Activated B cell treated with CpG ODN at 0.5 μM for 24 hours (primary cell): ENCODE measurements around the gene ROBO2. TPM values are rescaled to one million over a fixed set of nuclear protein-coding genes. Genes with fewer than 3 reads are reported as not detected.

Experiments
- ATAC-seq: fragments of 200-7000 bp; cut with Tn5 transposase; one replicate; pipeline ENCODE4 v1.10.0; 2021; ENCODE audit warnings: low read depth, mild to moderate bottlenecking, moderate library complexity
- CTCF ChIA-PET: fragments of 350-600 bp; sonication (Branson Sonifier 250); formaldehyde crosslinking; loops from one replicate; lab custom pipeline; 2021; ENCODE audit warnings: antibody characterized with exemption; lab: Charles Lee
- POLR2A ChIA-PET: fragments of 350-600 bp; sonication (Branson Sonifier 250); formaldehyde crosslinking; loops from one replicate; lab custom pipeline; 2021; ENCODE audit warnings: antibody characterized with exemption; lab: Charles Lee
- DNase-seq: peaks from one replicate; pipeline ENCODE4 v3.0.0; 2022
- H3K27ac Mint-ChIP-seq: one replicate; pipeline ENCODE4 v1.8.0; 2020; ENCODE audit warnings: mixed read lengths
- H3K27me3 Mint-ChIP-seq: one replicate; pipeline ENCODE4 v1.8.0; 2021; ENCODE audit warnings: mixed read lengths
- H3K36me3 Mint-ChIP-seq: one replicate; pipeline ENCODE4 v1.8.0; 2021; ENCODE audit warnings: low read depth, mixed read lengths
- H3K4me1 Mint-ChIP-seq: one replicate; pipeline ENCODE4 v1.8.0; 2021; ENCODE audit warnings: mixed read lengths
- H3K4me3 Mint-ChIP-seq: one replicate; pipeline ENCODE4 v1.8.0; 2020; ENCODE audit warnings: mild to moderate bottlenecking, mixed read lengths
- H3K9me3 Mint-ChIP-seq: one replicate; pipeline ENCODE4 v1.8.0; 2020; ENCODE audit warnings: mixed read lengths
- CTCF ChIP-seq: fragments of 200-600 bp; IDR thresholded peaks from one replicate; pipeline ENCODE4 v1.8.0; 2022; ENCODE audit warnings: antibody characterized with exemption, mild to moderate bottlenecking
- intact Hi-C: fragments of 100-400 bp; cut with micrococcal nuclease; formaldehyde crosslinking; loops from one replicate; pipeline ENCODE4 v1.15.1; 2024
- total RNA-seq: library from RNA; stranded (reverse); gene quantifications from 2 replicates; pipeline ENCODE4 v1.2.3, GENCODE V29; 2022

The ROBO2 gene
- total RNA-seq, 1 donor from 2014 or later: not detected

GRCh38 chr3:77096966-77097890 is 57.3 kb downstream of the ROBO2 start:
- ChIA-PET POLR2A (no interaction called here), CTCF (no interaction called here)
- DNase-seq (no peak), ATAC-seq (no peak)
- H3K27me3 Mint-ChIP-seq: no peaks in the 10 kb centered on the region
- TF ChIP-seq CTCF: no peak
- H3K27ac Mint-ChIP-seq: no peak overlapping the region
- no peaks in the 10 kb centered on the region for H3K4me1 Mint-ChIP-seq
- H3K4me3 Mint-ChIP-seq: no peak overlapping the region
- H3K36me3 Mint-ChIP-seq: no peaks in the 10 kb centered on the region
- intact Hi-C loops: no loop called here
- H3K9me3 Mint-ChIP-seq: peaks cover 12% of the 10 kb centered on the region

GRCh38 chr3:77102951-77103769 is 63.3 kb downstream of the ROBO2 start:
- CTCF ChIA-PET: no interaction called here
- H3K27me3 Mint-ChIP-seq: no peaks in the 10 kb centered on the region
- no peak for TF ChIP-seq CTCF
- intact Hi-C loops: no loop called here
- no peak for DNase-seq
- H3K27ac Mint-ChIP-seq: no peak overlapping the region
- POLR2A ChIA-PET: no interaction called here
- H3K36me3 Mint-ChIP-seq: no peaks in the 10 kb centered on the region
- ATAC-seq: no peak
- peaks cover 14% of the 10 kb centered on the region for H3K9me3 Mint-ChIP-seq
- H3K4me1 Mint-ChIP-seq: no peaks in the 10 kb centered on the region
- no peak overlapping the region for H3K4me3 Mint-ChIP-seq

- POLR2A ChIA-PET: no interaction called here
- H3K27me3 Mint-ChIP-seq: no peaks in the 10 kb centered on the region
- peaks cover 3% of the 10 kb centered on the region for H3K9me3 Mint-ChIP-seq
- H3K4me1 Mint-ChIP-seq: no peaks in the 10 kb centered on the region
- ATAC-seq (no peak), DNase-seq (no peak)
- no peaks in the 10 kb centered on the region for H3K36me3 Mint-ChIP-seq
- TF ChIP-seq CTCF: no peak
- no peak overlapping the region for H3K4me3 Mint-ChIP-seq
- CTCF ChIA-PET: no interaction called here
- H3K27ac Mint-ChIP-seq: no peak overlapping the region
- intact Hi-C loops: no loop called here
Measured at GRCh38 chr3:77122652-77123051, 82.8 kb downstream of the ROBO2 start.

GRCh38 chr3:77125966-77126365 is 86.1 kb downstream of the ROBO2 start:
- ATAC-seq (no peak), DNase-seq (no peak)
- ChIA-PET POLR2A (no interaction called here), CTCF (no interaction called here)
- H3K27me3 Mint-ChIP-seq: no peaks in the 10 kb centered on the region
- no peaks in the 10 kb centered on the region for H3K4me1 Mint-ChIP-seq
- H3K36me3 Mint-ChIP-seq: no peaks in the 10 kb centered on the region
- intact Hi-C loops: no loop called here
- H3K9me3 Mint-ChIP-seq: peaks cover 8% of the 10 kb centered on the region
- no peak overlapping the region for H3K4me3 Mint-ChIP-seq
- H3K27ac Mint-ChIP-seq: no peak overlapping the region
- TF ChIP-seq CTCF: no peak

- ChIA-PET POLR2A (no interaction called here), CTCF (no interaction called here)
Measured at GRCh38 chr3:77134769-77135168, 94.9 kb downstream of the ROBO2 start.

More at GRCh38 chr3:77134769-77135168, 94.9 kb downstream of the ROBO2 start:
- ATAC-seq: no peak
- H3K4me1 Mint-ChIP-seq: no peaks in the 10 kb centered on the region
- H3K36me3 Mint-ChIP-seq: no peaks in the 10 kb centered on the region
- intact Hi-C loops: no loop called here
- H3K4me3 Mint-ChIP-seq: no peak overlapping the region
- H3K27ac Mint-ChIP-seq: no peak overlapping the region
- no peaks in the 10 kb centered on the region for H3K27me3 Mint-ChIP-seq
- no peak for DNase-seq
- peaks cover 3% of the 10 kb centered on the region for H3K9me3 Mint-ChIP-seq
- no peak for TF ChIP-seq CTCF
